ENCODE measurements around the gene FDXACB1.
A peak's percentile ranks its signal among the peaks of the same experiment; 100 is the strongest.

FDXACB1 gene

DNA sequence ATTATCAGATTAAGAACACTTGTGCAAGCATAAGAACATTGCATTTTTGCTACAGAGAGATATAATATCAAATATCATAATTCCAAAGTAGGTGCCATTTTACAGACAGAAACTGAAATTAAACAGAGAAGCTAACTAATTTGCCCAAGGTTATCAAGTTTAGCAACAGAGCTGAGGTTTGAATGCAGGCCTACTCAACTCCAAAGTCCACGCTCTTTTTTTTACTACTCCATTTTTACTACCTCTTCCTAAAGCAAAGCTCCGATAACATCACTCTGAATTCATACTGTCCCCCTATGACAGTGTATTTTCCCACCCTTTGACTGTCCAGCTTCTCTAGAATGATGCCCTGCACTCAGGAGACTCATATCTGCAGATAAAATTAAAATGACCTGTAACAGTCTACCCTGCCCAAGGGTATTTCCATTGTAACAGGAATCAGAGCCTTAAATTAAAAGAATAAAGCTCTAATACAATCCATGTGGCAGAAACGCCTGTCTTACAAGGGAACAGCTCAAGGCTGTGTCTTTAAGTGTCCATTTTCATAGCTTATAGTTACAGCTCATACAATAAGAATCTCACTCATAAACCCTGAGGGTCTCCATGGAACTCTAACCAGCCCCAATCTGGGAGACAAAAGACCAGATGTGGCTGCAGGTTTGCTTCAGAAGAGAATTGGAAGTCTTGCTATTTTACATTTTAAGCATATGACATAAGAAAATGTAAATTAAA is 44.4 kb downstream of the FDXACB1 start:
- TF ChIP-seq, protein P1, sequence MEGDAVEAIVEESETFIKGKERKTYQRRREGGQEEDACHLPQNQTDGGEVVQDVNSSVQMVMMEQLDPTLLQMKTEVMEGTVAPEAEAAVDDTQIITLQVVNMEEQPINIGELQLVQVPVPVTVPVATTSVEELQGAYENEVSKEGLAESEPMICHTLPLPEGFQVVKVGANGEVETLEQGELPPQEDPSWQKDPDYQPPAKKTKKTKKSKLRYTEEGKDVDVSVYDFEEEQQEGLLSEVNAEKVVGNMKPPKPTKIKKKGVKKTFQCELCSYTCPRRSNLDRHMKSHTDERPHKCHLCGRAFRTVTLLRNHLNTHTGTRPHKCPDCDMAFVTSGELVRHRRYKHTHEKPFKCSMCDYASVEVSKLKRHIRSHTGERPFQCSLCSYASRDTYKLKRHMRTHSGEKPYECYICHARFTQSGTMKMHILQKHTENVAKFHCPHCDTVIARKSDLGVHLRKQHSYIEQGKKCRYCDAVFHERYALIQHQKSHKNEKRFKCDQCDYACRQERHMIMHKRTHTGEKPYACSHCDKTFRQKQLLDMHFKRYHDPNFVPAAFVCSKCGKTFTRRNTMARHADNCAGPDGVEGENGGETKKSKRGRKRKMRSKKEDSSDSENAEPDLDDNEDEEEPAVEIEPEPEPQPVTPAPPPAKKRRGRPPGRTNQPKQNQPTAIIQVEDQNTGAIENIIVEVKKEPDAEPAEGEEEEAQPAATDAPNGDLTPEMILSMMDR (IDR thresholded peaks at IDR 0.05; ENCODE audit: low read depth, low read length), result no peak
- DNase-seq (ENCODE audit: extremely low read depth, low read depth), result no peak

DNA sequence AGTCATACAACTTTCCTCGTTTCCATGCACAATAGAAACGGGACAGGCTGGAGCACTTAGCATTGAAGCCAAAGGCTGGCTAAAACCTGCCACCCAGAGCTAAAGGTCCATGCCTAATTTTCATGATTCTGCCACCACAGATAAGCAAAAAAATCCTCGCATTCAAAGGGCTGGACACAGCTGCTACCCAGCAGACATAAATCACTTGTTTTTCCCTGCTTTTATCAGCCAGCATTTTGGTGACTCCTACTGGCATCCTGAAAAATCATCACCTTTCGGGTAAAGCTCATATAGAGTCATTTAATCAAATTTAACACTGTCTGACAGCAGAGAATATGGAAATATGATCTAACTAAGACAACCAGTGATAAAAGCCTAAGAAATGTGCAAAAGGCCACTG is 45.4 kb downstream of the FDXACB1 start:
- TF ChIP-seq, protein P1 (IDR thresholded peaks at IDR 0.05; ENCODE audit: low read depth, low read length), result peak; percentile 22
- no peak for DNase-seq (ENCODE audit: extremely low read depth, low read depth)

DNA sequence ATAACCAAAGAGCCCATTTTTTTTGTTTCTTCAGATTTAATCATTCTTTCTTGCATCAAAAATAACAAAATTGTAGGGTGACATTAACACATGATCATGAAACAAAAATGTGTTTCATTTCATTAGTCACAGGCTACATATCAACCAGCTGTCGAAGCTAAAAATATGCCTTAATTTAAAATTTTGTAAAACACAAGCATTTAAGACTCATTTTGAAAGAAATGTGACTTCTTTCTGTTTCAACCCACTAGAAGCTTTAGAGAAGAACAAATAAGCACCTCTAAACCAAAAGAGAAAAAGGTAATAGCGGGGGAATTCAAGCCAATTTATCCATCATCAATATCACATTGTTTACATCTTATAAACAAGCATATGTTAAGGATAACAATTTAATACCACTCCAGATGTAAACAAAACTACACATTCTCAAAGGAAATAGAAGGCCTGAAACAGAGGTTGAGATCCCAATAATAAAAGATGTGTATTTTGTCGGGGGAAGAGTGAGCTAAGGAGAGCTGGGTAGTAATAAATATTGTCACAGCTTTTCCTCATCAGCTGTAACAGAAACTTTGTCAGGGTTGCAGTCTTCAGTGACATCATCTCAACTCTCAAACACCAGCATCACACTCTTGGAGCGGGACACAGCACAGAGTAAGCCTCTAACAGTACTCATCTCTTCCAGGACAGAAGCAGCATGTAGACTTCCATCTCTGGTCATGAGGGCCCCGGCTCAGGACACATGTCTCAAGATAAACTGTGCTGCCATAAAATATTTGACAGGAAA is 49.6 kb downstream of the FDXACB1 start:
- TF ChIP-seq, protein P1 (IDR thresholded peaks at IDR 0.05; ENCODE audit: low read depth, low read length), result no peak
- no peak for DNase-seq (ENCODE audit: extremely low read depth, low read depth)

DNA sequence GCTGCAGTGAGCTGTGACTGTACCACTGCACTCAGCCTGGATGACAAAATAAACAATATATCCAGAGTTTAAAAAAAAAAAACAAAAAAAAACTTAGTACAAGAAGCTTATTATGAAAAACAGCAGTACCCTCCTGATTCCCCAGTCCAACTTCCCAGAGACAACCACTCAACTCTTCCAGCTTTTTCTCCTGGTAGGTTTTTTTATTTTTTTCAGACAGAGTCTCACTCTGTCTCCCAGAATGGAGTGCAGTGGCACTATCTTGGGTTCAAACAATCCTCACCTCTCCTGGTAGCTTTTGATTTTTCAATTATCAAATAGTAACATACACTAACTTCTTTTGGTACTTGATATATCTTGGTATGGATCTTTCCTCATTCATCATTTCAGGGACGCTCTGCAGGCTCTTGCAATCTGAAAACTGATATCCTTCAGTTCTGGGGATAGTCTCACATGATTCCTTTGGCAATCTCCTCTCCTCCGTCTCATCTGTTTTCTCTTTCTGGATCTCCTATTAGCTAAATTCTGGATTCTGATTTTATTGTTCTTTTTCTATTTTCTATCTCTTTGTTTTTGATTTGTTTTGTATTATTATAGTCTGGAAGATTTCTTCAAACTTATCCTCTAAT is 52.5 kb downstream of the FDXACB1 start:
- TF ChIP-seq, protein P1 (IDR thresholded peaks at IDR 0.05; ENCODE audit: low read depth, low read length), result no peak
- no peak for DNase-seq (ENCODE audit: extremely low read depth, low read depth)

Data from AG09319 (cell line).